CD14-positive monocyte (primary cell): ENCODE measurements around the gene EXOC3L4. TPM values are rescaled to one million over a fixed set of nuclear protein-coding genes. Genes with fewer than 3 reads are reported as not detected.

ENCODE experiments used
- DNase-seq, 3 donors: peaks; one replicate each; pipeline ENCODE4 v3.0.0-alpha.2; 2011 to 2022
- H2AFZ ChIP-seq: 2 replicates; pipeline ENCODE4 v1.6.0; 2012; ENCODE audit warnings: mild to moderate bottlenecking, low read depth, low read length, inconsistent platforms; ENCODE audit not compliant: insufficient read depth, poor library complexity, severe bottlenecking
- H3K27ac ChIP-seq, 2 donors: 1 replicate in 1 of 2; 2 replicates in 1 of 2; pipeline ENCODE4 v1.5.1; 2012 to 2013; ENCODE audit warnings: low read length in 2 of 2, control low read depth in 1 of 2, inconsistent platforms in 1 of 2, low read depth in 1 of 2, mild to moderate bottlenecking in 1 of 2
- H3K27me3 ChIP-seq, 2 donors: one replicate each; pipeline versions ENCODE4 v1.6.0 to v1.6.1; 2011 to 2013; ENCODE audit warnings: low read length in 2 of 2; ENCODE audit not compliant: control insufficient read depth in 2 of 2, insufficient read depth in 2 of 2
- H3K36me3 ChIP-seq, 2 donors: replicated peaks in 1 of 2; 1 replicate in 1 of 2; 2 replicates in 1 of 2; pipeline versions ENCODE4 v1.5.1 to v1.6.1; 2012 to 2013; ENCODE audit warnings: low read length in 2 of 2, control low read depth in 1 of 2, inconsistent platforms in 1 of 2, mild to moderate bottlenecking in 1 of 2; ENCODE audit not compliant: insufficient read depth in 2 of 2, control insufficient read depth in 1 of 2
- H3K4me1 ChIP-seq, 2 donors: 1 replicate in 1 of 2; 2 replicates in 1 of 2; pipeline versions ENCODE4 v1.5.1 to v1.6.1; 2012 to 2013; ENCODE audit warnings: low read length in 2 of 2, control low read depth in 1 of 2, inconsistent platforms in 1 of 2, mild to moderate bottlenecking in 1 of 2, moderate library complexity in 1 of 2; ENCODE audit not compliant: insufficient read depth in 2 of 2, control insufficient read depth in 1 of 2
- H3K4me2 ChIP-seq: replicated peaks from 2 replicates; pipeline ENCODE3; 2012; ENCODE audit warnings: low read length, moderate library complexity, mild to moderate bottlenecking; ENCODE audit not compliant: poor library complexity, severe bottlenecking; ENCODE audit errors: extremely low read depth
- H3K4me3 ChIP-seq, 3 experiments: fragments of 200-600 bp in 1 of 3; sonication (generic) in 1 of 3; replicated peaks in 1 of 3; 1 replicate in 2 of 3; 2 replicates in 1 of 3; pipeline ENCODE4 v1.5.1; 2011 to 2013; ENCODE audit warnings: low read length in 3 of 3, mild to moderate bottlenecking in 3 of 3, control low read depth in 2 of 3, low read depth in 2 of 3, inconsistent platforms in 1 of 3, moderate library complexity in 1 of 3
- H3K79me2 ChIP-seq: 2 replicates; pipeline ENCODE4 v1.6.0; 2012; ENCODE audit warnings: mild to moderate bottlenecking, control low read depth, inconsistent platforms, low read length, moderate library complexity; ENCODE audit not compliant: insufficient read depth
- H3K9ac ChIP-seq: 2 replicates; pipeline ENCODE4 v1.6.0; 2017; ENCODE audit warnings: low read length, mild to moderate bottlenecking; ENCODE audit not compliant: insufficient read depth, poor library complexity, severe bottlenecking
- H3K9me3 ChIP-seq, 2 donors: replicated peaks in 1 of 2; 1 replicate in 1 of 2; 2 replicates in 1 of 2; pipeline versions ENCODE4 v1.5.1 to v1.6.1; 2012 to 2013; ENCODE audit warnings: low read length in 2 of 2, control low read depth in 1 of 2; ENCODE audit not compliant: control insufficient read depth in 1 of 2, insufficient read depth in 1 of 2
- H4K20me1 ChIP-seq: 2 replicates; pipeline ENCODE4 v1.6.0; 2012; ENCODE audit warnings: mild to moderate bottlenecking, low read length, control low read depth, moderate library complexity; ENCODE audit not compliant: insufficient read depth
- H3K27ac Mint-ChIP-seq, 7 donors: one replicate each; pipeline ENCODE4 v1.8.0; 2020; ENCODE audit warnings: mild to moderate bottlenecking in 7 of 7, mixed read lengths in 7 of 7, moderate library complexity in 6 of 7, inconsistent platforms in 2 of 7
- H3K27me3 Mint-ChIP-seq, 3 donors: one replicate each; pipeline ENCODE4 v1.8.0; 2021 to 2022; ENCODE audit warnings: low read depth in 3 of 3, mild to moderate bottlenecking in 3 of 3, mixed read lengths in 3 of 3, moderate library complexity in 3 of 3, inconsistent platforms in 1 of 3
- H3K36me3 Mint-ChIP-seq, 2 donors: one replicate each; pipeline ENCODE4 v1.8.0; 2020; ENCODE audit warnings: mixed read lengths in 2 of 2, inconsistent platforms in 1 of 2, mild to moderate bottlenecking in 1 of 2
- H3K4me1 Mint-ChIP-seq: one replicate; pipeline ENCODE4 v1.8.0; 2020; ENCODE audit warnings: mild to moderate bottlenecking, mixed read lengths
- H3K4me3 Mint-ChIP-seq, 2 donors: one replicate each; pipeline ENCODE4 v1.8.0; 2020; ENCODE audit warnings: mild to moderate bottlenecking in 2 of 2, mixed read lengths in 2 of 2, moderate library complexity in 1 of 2
- H3K9me3 Mint-ChIP-seq, 7 donors: one replicate each; pipeline ENCODE4 v1.8.0; 2020 to 2022; ENCODE audit warnings: mixed read lengths in 7 of 7, mild to moderate bottlenecking in 6 of 7, moderate library complexity in 6 of 7, inconsistent platforms in 2 of 7
- WGBS: methylation state at CpG from one replicate; pipeline ENCODE4 v1.1.5; 2013; ENCODE audit warnings: missing lambda C conversion rate; ENCODE audit not compliant: insufficient coverage; 5-methylcytosine and 5-hydroxymethylcytosine counted together
- intact Hi-C, 2 donors: fragments of 100-400 bp; cut with micrococcal nuclease; formaldehyde crosslinking; loops; one replicate each; pipeline versions ENCODE4 v1.15.0 to v1.15.1; 2023
- polyA plus RNA-seq, 3 donors: library from polyadenylated mRNA; depleted of rRNA in 1 of 3; unstranded in 2 of 3; stranded (reverse) in 1 of 3; fragments of 300-500 nt in 2 of 3; fragments of >200 nt in 1 of 3; fragmentation: Illumina TruSeq in 2 of 3; gene quantifications; 1 replicate in 2 of 3; 2 replicates in 1 of 3; pipeline ENCODE4 v1.2.3, GENCODE V29; 2012 to 2021
- TF ChIP-seq, protein P1 (sequence below): fragments of 200-600 bp; IDR thresholded peaks from one replicate; pipeline ENCODE4 v1.8.0; 2022; ENCODE audit warnings: antibody characterized with exemption, mild to moderate bottlenecking

Gene EXOC3L4
- polyA plus RNA-seq, 3 donors = 0.17 TPM; not detected in 2

DNA sequence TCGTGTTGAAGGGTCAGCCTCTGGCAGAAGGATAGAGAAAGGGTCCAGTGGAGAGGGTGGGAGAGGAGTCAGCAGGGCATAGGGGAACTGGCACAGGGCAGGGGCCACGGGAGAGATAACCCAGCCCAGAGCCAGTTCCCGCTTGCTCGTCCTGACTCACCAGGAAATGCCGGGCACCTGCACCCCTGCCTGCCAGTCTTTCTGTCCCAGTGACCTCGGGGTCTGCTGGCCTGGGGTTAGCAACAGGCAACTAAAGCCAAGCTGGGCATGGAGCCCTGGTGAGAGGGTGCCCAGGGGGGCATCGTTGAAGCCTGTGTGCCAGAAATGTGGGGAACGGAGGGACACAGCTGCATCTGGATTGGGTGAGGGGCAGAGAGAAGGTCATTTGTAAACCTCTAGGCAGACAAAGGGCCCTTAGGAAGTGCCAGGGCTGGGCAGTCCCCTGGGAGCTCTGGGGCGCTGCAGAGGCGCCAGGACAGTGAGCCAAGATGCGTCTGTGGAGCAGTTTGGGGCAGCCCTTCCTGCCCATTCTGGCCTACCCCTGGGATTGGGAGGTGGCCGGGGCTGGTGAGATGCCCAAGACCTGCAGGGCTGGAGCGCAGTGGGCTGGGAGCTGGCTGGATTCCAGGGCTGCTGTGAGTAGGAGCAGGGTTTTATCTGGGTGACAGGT lies 34.2 kb downstream of the EXOC3L4 start:
- Histone ChIP-seq H3K9me3 (no peaks in the 10 kb centered on the region), H3K79me2 (peaks cover 77% of the 10 kb centered on the region), H2AFZ (no peak overlapping the region), H3K27ac (peak overlapping the region in 1 of 2 donors; percentile 14), H3K4me3 (no peak overlapping the region), H3K36me3 (peaks cover 82 to 87% of the 10 kb centered on the region in 2 donors), H3K4me2 (peak overlapping the region; percentile 34), H3K27me3 (no peaks in the 10 kb centered on the region), H3K4me1 (peaks cover 37 to 50% of the 10 kb centered on the region in 2 donors), H4K20me1 (peaks cover 97% of the 10 kb centered on the region), H3K9ac (peak overlapping the region; percentile 6)
- intact Hi-C loops = no loop called here
- Mint-ChIP-seq H3K27me3 (peaks cover 0 to 1% (median 0%) of the 10 kb centered on the region in 3 donors), H3K36me3 (peaks cover 77 to 92% of the 10 kb centered on the region in 2 donors), H3K4me3 (no peak overlapping the region), H3K9me3 (peaks cover 0 to 2% (median 0%) of the 10 kb centered on the region in 7 donors), H3K4me1 (peaks cover 36% of the 10 kb centered on the region), H3K27ac (peak overlapping the region in 5 of 7 donors; percentile 41 to 82 (median 76))
- no peak for DNase-seq
- TF ChIP-seq, protein P1, sequence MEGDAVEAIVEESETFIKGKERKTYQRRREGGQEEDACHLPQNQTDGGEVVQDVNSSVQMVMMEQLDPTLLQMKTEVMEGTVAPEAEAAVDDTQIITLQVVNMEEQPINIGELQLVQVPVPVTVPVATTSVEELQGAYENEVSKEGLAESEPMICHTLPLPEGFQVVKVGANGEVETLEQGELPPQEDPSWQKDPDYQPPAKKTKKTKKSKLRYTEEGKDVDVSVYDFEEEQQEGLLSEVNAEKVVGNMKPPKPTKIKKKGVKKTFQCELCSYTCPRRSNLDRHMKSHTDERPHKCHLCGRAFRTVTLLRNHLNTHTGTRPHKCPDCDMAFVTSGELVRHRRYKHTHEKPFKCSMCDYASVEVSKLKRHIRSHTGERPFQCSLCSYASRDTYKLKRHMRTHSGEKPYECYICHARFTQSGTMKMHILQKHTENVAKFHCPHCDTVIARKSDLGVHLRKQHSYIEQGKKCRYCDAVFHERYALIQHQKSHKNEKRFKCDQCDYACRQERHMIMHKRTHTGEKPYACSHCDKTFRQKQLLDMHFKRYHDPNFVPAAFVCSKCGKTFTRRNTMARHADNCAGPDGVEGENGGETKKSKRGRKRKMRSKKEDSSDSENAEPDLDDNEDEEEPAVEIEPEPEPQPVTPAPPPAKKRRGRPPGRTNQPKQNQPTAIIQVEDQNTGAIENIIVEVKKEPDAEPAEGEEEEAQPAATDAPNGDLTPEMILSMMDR = no peak
- WGBS = 63% methylated on average over 13 of the region's 13 CpGs

DNA sequence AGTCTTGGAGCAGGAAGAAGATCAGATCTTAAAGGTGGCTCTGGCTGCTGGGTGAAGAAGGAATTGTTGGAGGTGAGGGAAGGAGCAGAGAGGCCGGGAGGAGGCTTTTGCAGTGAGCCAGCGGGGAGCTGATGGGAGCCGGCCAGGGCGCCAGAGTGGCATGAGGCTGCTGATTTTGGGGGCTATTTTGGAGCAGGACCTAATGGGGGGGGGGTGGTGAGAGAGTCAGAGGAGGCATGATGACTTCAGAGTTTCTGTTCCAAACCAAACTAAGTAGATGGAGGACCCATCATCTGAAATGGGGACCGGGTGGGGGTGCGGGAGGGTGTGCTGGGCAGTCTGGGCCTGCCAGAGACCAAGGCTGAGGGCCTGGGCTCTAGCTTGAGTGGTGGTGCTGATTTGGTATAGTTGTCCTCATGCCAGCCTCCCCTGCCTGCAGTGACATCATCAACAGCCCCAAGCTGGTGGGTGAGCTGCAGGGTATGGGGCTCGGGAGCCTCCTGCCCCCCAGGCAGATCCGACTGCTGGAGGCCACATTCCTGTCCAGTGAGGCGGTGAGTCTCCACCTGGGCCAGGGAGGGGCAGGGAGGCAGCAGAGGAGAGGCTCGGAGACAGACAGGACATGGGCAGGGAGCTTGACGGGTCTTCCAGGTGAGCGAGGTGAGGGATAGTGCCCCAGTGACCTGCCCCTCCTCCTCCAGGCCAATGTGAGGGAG lies 34.9 kb downstream of the EXOC3L4 start:
- Histone ChIP-seq H3K79me2 (peaks cover 70% of the 10 kb centered on the region), H3K9me3 (no peaks in the 10 kb centered on the region), H4K20me1 (peaks cover 97% of the 10 kb centered on the region), H3K27ac (peak overlapping the region in 1 of 2 donors; percentile 14), H3K4me2 (no peak overlapping the region), H3K36me3 (peaks cover 89 to 94% of the 10 kb centered on the region in 2 donors), H3K27me3 (no peaks in the 10 kb centered on the region), H3K4me3 (no peak overlapping the region), H3K9ac (no peak overlapping the region), H3K4me1 (peaks cover 32 to 48% of the 10 kb centered on the region in 2 donors), H2AFZ (no peak overlapping the region)
- Mint-ChIP-seq H3K9me3 (no peaks in the 10 kb centered on the region), H3K27ac (peak overlapping the region in 2 of 7 donors; percentile 76 to 82), H3K4me3 (no peak overlapping the region), H3K27me3 (peaks cover 0 to 1% (median 0%) of the 10 kb centered on the region in 3 donors), H3K36me3 (peaks cover 81 to 93% of the 10 kb centered on the region in 2 donors), H3K4me1 (peaks cover 32% of the 10 kb centered on the region)
- intact Hi-C loops = no loop called here
- TF ChIP-seq, protein P1 = no peak
- WGBS = 98% methylated on average over 9 of the region's 12 CpGs
- DNase-seq = no peak
